ENCODE measurements around the gene TLK2. TPM values are rescaled to one million over a fixed set of nuclear protein-coding genes. Genes with fewer than 3 reads are reported as not detected.

Gene TLK2
- total and polyA plus RNA-seq, 2 donors (not counting 3 experiments of a cell fraction or from before 2014, with no cell fraction given), result 30.7 to 40.7 TPM

GRCh38 chr17:62655656-62656055 is 177.0 kb downstream of the TLK2 start:
- Histone ChIP-seq H3K9me3 (replicated peaks; ENCODE audit: control insufficient read depth, insufficient read depth, low read length) (no peaks in the 10 kb centered on the region), H3K4me1 (ENCODE audit: control insufficient read depth, extremely low read depth, insufficient read depth, low read length) (peaks cover 16% of the 10 kb centered on the region), H3K4me2 (ENCODE audit: insufficient read depth, low read length) (no peak overlapping the region), H3K9me1 (replicated peaks; ENCODE audit: control insufficient read depth, extremely low read depth, insufficient read depth, low read length) (no peaks in the 10 kb centered on the region), H4K20me1 (replicated peaks; ENCODE audit: control insufficient read depth, extremely low read depth, insufficient read depth, low read length) (no peaks in the 10 kb centered on the region), H3K27me3 (ENCODE audit: control insufficient read depth in 2 of 2, insufficient read depth in 2 of 2, low read length in 2 of 2) (no peaks in the 10 kb centered on the region), H2AFZ (ENCODE audit: low read depth, low read length) (no peak overlapping the region), H3K4me3 (replicated peaks in 1 of 3; ENCODE audit: insufficient read depth in 1 of 3, low read depth in 1 of 3, low read length in 3 of 3) (no peak overlapping the region), H3K9ac (replicated peaks; ENCODE audit: extremely low read depth, insufficient read depth, low read length) (no peak overlapping the region), H3K27ac (ENCODE audit: insufficient read depth, low read depth, low read length) (no peak overlapping the region), H3K79me2 (ENCODE audit: control insufficient read depth, insufficient read depth, low read length) (no peaks in the 10 kb centered on the region), H3K36me3 (ENCODE audit: control insufficient read depth in 2 of 2, extremely low read depth in 1 of 2, insufficient read depth in 2 of 2, low read length in 2 of 2) (no peaks in the 10 kb centered on the region)
- intact Hi-C loops (cut with micrococcal nuclease), result no loop called here
- POLR2A ChIA-PET, result no interaction called here
- CTCF ChIA-PET, result interaction anchor here (0.9 to 1.1 kb wide), 2 partner anchors 16 to 103 kb away, joined by 3 to 4 read pairs; no protein-coding TSS in a partner anchor
- dilution Hi-C loops (cut with MboI; ENCODE audit: extremely low pct_ligation_motif_present, low sequenced_read_pairs), result no loop called here
- FAIRE-seq (no peak), DNase-seq (ENCODE audit: low read depth, low spot score) (no peak)
- no TSS peak for BruUV-seq (replicated peaks)
- TF ChIP-seq POLR2A (IDR thresholded peaks at IDR 0.05; ENCODE audit: low read depth, low read length), result no peak

GRCh38 chr17:62656446-62656845 is 177.8 kb downstream of the TLK2 start:
- Histone ChIP-seq H3K4me2 (ENCODE audit: insufficient read depth, low read length) (no peak overlapping the region), H4K20me1 (replicated peaks; ENCODE audit: control insufficient read depth, extremely low read depth, insufficient read depth, low read length) (no peaks in the 10 kb centered on the region), H2AFZ (ENCODE audit: low read depth, low read length) (no peak overlapping the region), H3K9me1 (replicated peaks; ENCODE audit: control insufficient read depth, extremely low read depth, insufficient read depth, low read length) (no peaks in the 10 kb centered on the region), H3K79me2 (ENCODE audit: control insufficient read depth, insufficient read depth, low read length) (no peaks in the 10 kb centered on the region), H3K9me3 (replicated peaks; ENCODE audit: control insufficient read depth, insufficient read depth, low read length) (no peaks in the 10 kb centered on the region), H3K4me1 (ENCODE audit: control insufficient read depth, extremely low read depth, insufficient read depth, low read length) (peaks cover 16% of the 10 kb centered on the region), H3K4me3 (replicated peaks in 1 of 3; ENCODE audit: insufficient read depth in 1 of 3, low read depth in 1 of 3, low read length in 3 of 3) (no peak overlapping the region), H3K36me3 (ENCODE audit: control insufficient read depth in 2 of 2, extremely low read depth in 1 of 2, insufficient read depth in 2 of 2, low read length in 2 of 2) (no peaks in the 10 kb centered on the region), H3K9ac (replicated peaks; ENCODE audit: extremely low read depth, insufficient read depth, low read length) (no peak overlapping the region), H3K27ac (ENCODE audit: insufficient read depth, low read depth, low read length) (no peak overlapping the region), H3K27me3 (ENCODE audit: control insufficient read depth in 2 of 2, insufficient read depth in 2 of 2, low read length in 2 of 2) (no peaks in the 10 kb centered on the region)
- ChIA-PET CTCF (interaction anchor here (1.1 kb wide), 1 partner anchor 104 kb away, joined by 4 read pairs; no protein-coding TSS in a partner anchor), POLR2A (no interaction called here)
- TF ChIP-seq GATA2 (IDR thresholded peaks at IDR 0.05; ENCODE audit: insufficient read depth, insufficient read length, low read depth, low read length) (no peak), MYC (IDR thresholded peaks at IDR 0.05; ENCODE audit: low read depth, low read length) (no peak), CTCF (IDR thresholded peaks at IDR 0.05; ENCODE audit: extremely low read depth in 1 of 2, insufficient read depth in 1 of 2, low read depth in 1 of 2, low read length in 2 of 2) (no peak), FOS (IDR thresholded peaks at IDR 0.05; ENCODE audit: borderline replicate concordance, insufficient read depth, low read length) (no peak), MAX (IDR thresholded peaks at IDR 0.05; ENCODE audit: insufficient read depth, insufficient read length) (no peak), JUN (IDR thresholded peaks at IDR 0.05; ENCODE audit: borderline replicate concordance, insufficient read depth, insufficient read length, low read depth) (no peak), POLR2AphosphoS5 (IDR thresholded peaks at IDR 0.05; ENCODE audit: insufficient read depth, low read depth, low read length) (no peak), EZH2 (IDR thresholded peaks at IDR 0.05; ENCODE audit: borderline replicate concordance, low read depth, low read length, severe bottlenecking) (no peak), POLR2A (IDR thresholded peaks at IDR 0.05; ENCODE audit: low read depth, low read length) (no peak)
- DNase-seq (ENCODE audit: low read depth, low spot score), result no peak
- no TSS peak for BruUV-seq (replicated peaks)
- dilution Hi-C loops (cut with MboI; ENCODE audit: extremely low pct_ligation_motif_present, low sequenced_read_pairs) (no loop called here), intact Hi-C loops (cut with micrococcal nuclease) (no loop called here)
- no peak for FAIRE-seq

Measured in endothelial cell of umbilical vein (primary cell).